OCI-LY1 (cell line): ENCODE results near the gene TMC5.

Source experiments
- H2AFZ ChIP-seq: fragments of 200-600 bp; sonication (generic), shearing (Covaris generic); 2 replicates; pipeline ENCODE4 v1.6.0; 2014; ENCODE audit warnings: antibody characterized with exemption, mild to moderate bottlenecking, low read length
- H3F3A ChIP-seq: fragments of 200-600 bp; sonication (generic), shearing (Covaris generic); 2 replicates; pipeline ENCODE4 v1.6.0; 2014; ENCODE audit warnings: mild to moderate bottlenecking, antibody characterized with exemption, low read length, moderate library complexity; ENCODE audit not compliant: insufficient read depth
- H3K27ac ChIP-seq: fragments of 200-600 bp; sonication (generic); 2 replicates; pipeline ENCODE4 v1.5.1; 2014; ENCODE audit warnings: low read length, mixed run types, mild to moderate bottlenecking, low read depth; ENCODE audit not compliant: poor library complexity, severe bottlenecking
- H3K27me3 ChIP-seq: fragments of 200-600 bp; sonication (generic); 2 replicates; pipeline ENCODE4 v1.6.0; 2014; ENCODE audit warnings: antibody characterized with exemption, mild to moderate bottlenecking, low read length, moderate library complexity; ENCODE audit not compliant: insufficient read depth
- H3K36me3 ChIP-seq: fragments of 200-600 bp; sonication (generic); 2 replicates; pipeline ENCODE4 v1.6.1; 2014; ENCODE audit warnings: mild to moderate bottlenecking, antibody characterized with exemption, low read length, moderate library complexity, mixed read lengths; ENCODE audit not compliant: insufficient read depth
- H3K4me1 ChIP-seq: fragments of 200-600 bp; sonication (generic); 2 replicates; pipeline ENCODE4 v1.5.1; 2014; ENCODE audit warnings: mild to moderate bottlenecking, low read length, moderate library complexity; ENCODE audit not compliant: insufficient read depth, severe bottlenecking
- H3K4me2 ChIP-seq: fragments of 200-600 bp; sonication (generic), shearing (Covaris generic); 2 replicates; pipeline ENCODE4 v1.6.1; 2014; ENCODE audit warnings: low read length
- H3K4me3 ChIP-seq: fragments of 200-600 bp; sonication (generic); 2 replicates; pipeline ENCODE4 v1.5.1; 2014; ENCODE audit warnings: low read length, low read depth, mild to moderate bottlenecking, mixed read lengths; ENCODE audit not compliant: poor library complexity, severe bottlenecking
- H3K79me2 ChIP-seq: fragments of 200-600 bp; shearing (Covaris generic); 2 replicates; pipeline ENCODE4 v1.6.1; 2016; ENCODE audit warnings: mixed run types, low read length, mixed read lengths; ENCODE audit not compliant: insufficient read depth
- H3K9ac ChIP-seq: fragments of 200-600 bp; sonication (generic), shearing (Covaris generic); 2 replicates; pipeline ENCODE4 v1.6.1; 2014; ENCODE audit warnings: mild to moderate bottlenecking, low read length, mixed read lengths
- H3K9me2 ChIP-seq: fragments of 200-600 bp; sonication (generic), shearing (Covaris generic); 2 replicates; pipeline ENCODE4 v1.6.1; 2014; ENCODE audit warnings: low read depth, mild to moderate bottlenecking, low read length, mixed read lengths
- H3K9me3 ChIP-seq: fragments of 200-600 bp; shearing (Covaris generic); 2 replicates; pipeline ENCODE4 v1.6.1; 2014; ENCODE audit warnings: low read length, mixed read lengths
- H4K20me1 ChIP-seq: fragments of 200-600 bp; sonication (generic), shearing (Covaris generic); 2 replicates; pipeline ENCODE4 v1.6.0; 2016; ENCODE audit warnings: mild to moderate bottlenecking, low read length; ENCODE audit not compliant: insufficient read depth
- EZH2 ChIP-seq: fragments of 200-600 bp; sonication (generic), shearing (Covaris generic); IDR thresholded peaks from 2 replicates; pipeline ENCODE4 v1.8.0; 2017; ENCODE audit warnings: borderline replicate concordance, mixed run types, mild to moderate bottlenecking, antibody characterized with exemption, low read length, moderate library complexity, mixed read lengths
- TF ChIP-seq, protein P1 (sequence below): fragments of 200-600 bp; sonication (generic), shearing (Covaris generic); IDR thresholded peaks from 2 replicates; pipeline ENCODE4 v1.5.1; 2017; ENCODE audit warnings: mild to moderate bottlenecking, antibody characterized with exemption, low read length, moderate library complexity, mixed read lengths

TMC5 gene

DNA sequence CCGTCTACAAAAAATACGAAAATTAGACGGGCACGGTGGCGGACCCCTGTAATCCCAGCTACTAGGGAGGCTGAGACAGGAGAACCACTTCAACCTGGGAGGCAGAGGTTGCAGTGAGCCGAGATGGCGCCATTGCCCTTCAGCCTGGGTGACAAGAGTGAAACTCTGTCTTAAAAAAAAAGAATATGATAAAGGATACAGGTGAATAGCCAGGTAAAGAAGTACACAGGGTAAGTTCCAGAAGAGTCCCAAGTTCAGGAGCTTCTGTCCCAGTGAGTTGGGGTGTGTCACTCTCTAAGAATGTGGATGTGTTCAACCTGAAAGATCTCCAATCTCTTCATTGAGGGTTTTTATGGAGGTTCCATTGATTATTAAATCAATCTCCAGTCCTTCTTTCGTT, 6.8 kb downstream of the TMC5 start:
- Histone ChIP-seq H3K4me1 (no peaks in the 10 kb centered on the region), H3K4me3 (no peak overlapping the region), H3K4me2 (no peak overlapping the region), H4K20me1 (no peaks in the 10 kb centered on the region), H3K9ac (no peak overlapping the region), H3K27ac (no peak overlapping the region), H3K27me3 (no peaks in the 10 kb centered on the region), H3F3A (no peaks in the 10 kb centered on the region), H2AFZ (no peak overlapping the region), H3K36me3 (no peaks in the 10 kb centered on the region), H3K79me2 (no peaks in the 10 kb centered on the region), H3K9me3 (no peaks in the 10 kb centered on the region), H3K9me2 (no peaks in the 10 kb centered on the region)
- TF ChIP-seq EZH2 = no peak
- TF ChIP-seq, protein P1, sequence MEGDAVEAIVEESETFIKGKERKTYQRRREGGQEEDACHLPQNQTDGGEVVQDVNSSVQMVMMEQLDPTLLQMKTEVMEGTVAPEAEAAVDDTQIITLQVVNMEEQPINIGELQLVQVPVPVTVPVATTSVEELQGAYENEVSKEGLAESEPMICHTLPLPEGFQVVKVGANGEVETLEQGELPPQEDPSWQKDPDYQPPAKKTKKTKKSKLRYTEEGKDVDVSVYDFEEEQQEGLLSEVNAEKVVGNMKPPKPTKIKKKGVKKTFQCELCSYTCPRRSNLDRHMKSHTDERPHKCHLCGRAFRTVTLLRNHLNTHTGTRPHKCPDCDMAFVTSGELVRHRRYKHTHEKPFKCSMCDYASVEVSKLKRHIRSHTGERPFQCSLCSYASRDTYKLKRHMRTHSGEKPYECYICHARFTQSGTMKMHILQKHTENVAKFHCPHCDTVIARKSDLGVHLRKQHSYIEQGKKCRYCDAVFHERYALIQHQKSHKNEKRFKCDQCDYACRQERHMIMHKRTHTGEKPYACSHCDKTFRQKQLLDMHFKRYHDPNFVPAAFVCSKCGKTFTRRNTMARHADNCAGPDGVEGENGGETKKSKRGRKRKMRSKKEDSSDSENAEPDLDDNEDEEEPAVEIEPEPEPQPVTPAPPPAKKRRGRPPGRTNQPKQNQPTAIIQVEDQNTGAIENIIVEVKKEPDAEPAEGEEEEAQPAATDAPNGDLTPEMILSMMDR = no peak

DNA sequence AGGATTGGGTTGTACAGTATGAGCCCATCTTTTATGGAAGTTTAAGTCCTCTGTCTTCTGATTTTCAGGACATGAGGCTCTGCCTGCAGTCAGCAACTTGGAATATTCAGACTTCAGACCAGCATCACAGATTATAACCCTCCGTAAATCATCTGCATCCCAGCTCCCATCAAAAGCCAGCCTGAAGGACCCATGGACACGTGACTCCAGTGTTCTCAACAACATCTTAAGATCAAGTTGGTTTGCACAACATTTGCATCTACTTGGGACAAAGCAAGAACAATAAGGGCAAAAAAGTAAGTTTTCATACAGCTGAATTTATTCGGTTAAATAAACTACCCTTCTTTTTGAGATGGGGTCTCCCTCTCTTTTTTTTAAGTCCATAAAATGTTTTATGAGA, 12.7 kb downstream of the TMC5 start:
- Histone ChIP-seq H3K9me3 (no peaks in the 10 kb centered on the region), H3K9ac (no peak overlapping the region), H2AFZ (no peak overlapping the region), H3K27ac (no peak overlapping the region), H3F3A (no peaks in the 10 kb centered on the region), H4K20me1 (no peaks in the 10 kb centered on the region), H3K79me2 (no peaks in the 10 kb centered on the region), H3K4me2 (no peak overlapping the region), H3K27me3 (no peaks in the 10 kb centered on the region), H3K9me2 (no peaks in the 10 kb centered on the region), H3K4me1 (no peaks in the 10 kb centered on the region), H3K36me3 (no peaks in the 10 kb centered on the region), H3K4me3 (no peak overlapping the region)
- TF ChIP-seq, protein P1 = no peak
- no peak for TF ChIP-seq EZH2

- Histone ChIP-seq H3K27ac (no peak overlapping the region), H3K4me2 (no peak overlapping the region)
- TF ChIP-seq, protein P1 = no peak
- TF ChIP-seq EZH2 = no peak
Measured at GRCh38 chr16:19431636-19432340, 14.1 kb downstream of the TMC5 start.

More at GRCh38 chr16:19431636-19432340, 14.1 kb downstream of the TMC5 start:
- H3K79me2 ChIP-seq = no peaks in the 10 kb centered on the region
- H2AFZ ChIP-seq = no peak overlapping the region
- no peak overlapping the region for H3K9ac ChIP-seq
- H3K4me1 ChIP-seq = no peaks in the 10 kb centered on the region
- H3K9me3 ChIP-seq = no peaks in the 10 kb centered on the region
- H4K20me1 ChIP-seq = no peaks in the 10 kb centered on the region
- H3K36me3 ChIP-seq = no peaks in the 10 kb centered on the region
- H3F3A ChIP-seq = no peaks in the 10 kb centered on the region
- H3K4me3 ChIP-seq = no peak overlapping the region
- no peaks in the 10 kb centered on the region for H3K9me2 ChIP-seq
- no peaks in the 10 kb centered on the region for H3K27me3 ChIP-seq
